Stimulated activated CD8-positive, alpha-beta memory T cell treated with anti-CD3 and anti-CD28 coated beads, Interleukin-15, amount 100 ng/mL, for 48 hours (primary cell): ENCODE data around the gene CNPY3.
"Not testable (repeated sequence)": the region's sequence is repeated elsewhere in the genome, so short reads cannot be mapped to it uniquely, and the experiment has no call there.

Experiments used
- DNase-seq, 2 donors: peaks; one replicate each; pipeline ENCODE4 v3.0.0-alpha.2; 2020; ENCODE audit warnings: low read depth in 2 of 2

The CNPY3 gene

DNA sequence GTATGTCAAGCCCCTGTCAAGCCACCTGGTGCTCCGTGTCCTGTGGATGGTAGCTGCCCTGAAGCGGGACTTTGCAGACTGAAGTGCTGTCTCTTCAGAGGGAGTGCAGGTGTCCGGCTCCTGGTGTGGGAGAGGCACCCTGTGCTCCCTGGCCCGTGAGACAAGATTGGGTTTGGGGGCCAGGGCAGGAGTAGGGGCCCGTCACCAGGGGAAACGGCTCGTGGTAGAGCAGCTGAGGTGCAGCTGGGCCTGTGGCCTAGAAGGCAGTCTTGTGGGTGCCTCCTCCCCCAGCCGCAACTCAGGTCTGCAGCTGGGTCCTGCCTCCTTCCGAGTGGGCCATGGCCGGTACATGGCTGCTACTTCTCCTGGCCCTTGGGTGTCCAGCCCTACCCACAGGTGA is 13.5 kb upstream of the CNPY3 start, which contains the start of gene PTCRA:
TSS of gene PTCRA (plus strand) at position 322 of the 400 bp plus-strand sequence. CDS start at position 339, 17 bp downstream.
- DNase-seq, result no peak

DNA sequence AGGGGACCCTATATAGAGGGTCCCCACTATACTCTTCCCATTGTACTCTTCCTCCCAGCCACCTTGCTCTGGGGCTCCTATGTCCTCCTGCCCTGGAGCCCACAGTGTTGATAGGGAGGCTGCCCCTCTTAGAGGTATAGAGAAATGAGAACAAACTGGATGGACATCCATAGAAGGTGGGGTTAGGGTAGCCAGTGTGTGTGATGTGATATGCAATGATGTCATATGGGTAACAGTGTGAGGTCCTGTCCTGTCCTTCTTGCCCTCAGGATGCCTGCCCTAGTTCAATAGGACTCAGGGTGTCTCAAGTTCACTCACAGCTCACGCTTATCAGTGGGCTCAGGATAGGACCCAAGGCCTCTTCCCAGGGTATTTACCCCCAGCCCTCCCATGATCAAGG is 13.0 kb upstream of the CNPY3 start:
- DNase-seq, result no peak

DNA sequence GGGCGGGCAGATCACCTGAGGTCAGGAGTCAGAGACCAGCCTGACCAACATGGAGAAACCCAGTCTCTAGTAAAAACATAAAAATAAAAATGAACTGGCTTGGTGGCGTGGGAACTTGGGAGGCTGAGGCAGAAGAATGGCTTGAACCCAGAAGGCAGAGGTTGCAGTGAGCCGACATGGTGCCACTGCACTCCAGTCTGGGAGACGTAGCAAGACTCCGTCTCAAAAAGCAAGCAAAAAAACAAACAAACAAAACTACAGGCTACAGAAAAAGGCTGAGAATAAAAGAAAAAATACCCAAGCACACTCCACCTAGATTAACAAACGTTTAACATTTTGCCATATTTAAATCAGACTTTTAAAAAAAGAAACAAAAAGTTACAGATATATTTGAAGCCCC is 7.5 kb upstream of the CNPY3 start:
- DNase-seq, result no peak

DNA sequence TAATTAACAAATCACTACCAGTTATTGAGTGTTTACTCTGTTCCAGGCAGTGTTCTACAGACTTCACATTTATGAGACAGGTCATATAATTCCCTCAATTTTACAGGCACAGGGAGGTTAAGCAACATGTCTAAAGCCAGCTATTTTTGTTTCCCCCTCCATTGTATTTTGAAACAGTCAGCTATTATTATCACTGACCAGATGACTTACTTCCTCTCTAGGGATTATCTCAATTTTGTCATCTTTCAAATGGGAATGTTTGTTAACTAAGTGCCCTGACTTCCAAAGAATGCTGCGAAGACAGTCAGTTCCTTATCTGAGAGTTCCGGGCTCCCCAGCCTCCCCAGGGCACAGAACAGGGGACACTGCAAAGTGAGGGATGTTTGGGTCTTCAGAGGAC is 5.6 kb upstream of the CNPY3 start:
- no peak for DNase-seq

DNA sequence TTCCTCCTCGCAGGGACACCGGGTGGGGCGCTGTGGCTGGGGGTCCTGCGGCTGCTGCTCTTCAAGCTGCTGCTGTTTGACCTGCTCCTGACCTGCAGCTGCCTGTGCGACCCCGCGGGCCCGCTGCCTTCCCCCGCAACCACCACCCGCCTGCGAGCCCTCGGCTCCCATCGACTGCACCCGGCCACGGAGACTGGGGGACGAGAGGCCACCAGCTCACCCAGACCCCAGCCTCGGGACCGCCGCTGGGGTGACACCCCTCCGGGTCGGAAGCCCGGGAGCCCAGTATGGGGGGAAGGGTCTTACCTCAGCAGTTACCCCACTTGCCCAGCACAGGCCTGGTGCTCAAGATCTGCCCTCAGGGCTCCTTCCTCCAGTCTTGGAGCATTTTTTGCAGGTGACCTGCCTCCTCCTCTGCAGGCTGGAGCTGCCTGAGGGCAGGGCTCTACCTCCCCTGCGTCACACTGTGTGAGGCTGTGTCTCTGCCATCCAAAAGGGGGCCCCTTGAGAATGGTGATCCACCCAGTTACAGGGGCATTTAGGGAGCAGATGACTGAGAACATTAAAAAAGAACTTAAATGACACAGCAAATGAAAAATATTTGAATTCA is 3.9 kb upstream of the CNPY3 start:
- DNase-seq, result no peak

DNA sequence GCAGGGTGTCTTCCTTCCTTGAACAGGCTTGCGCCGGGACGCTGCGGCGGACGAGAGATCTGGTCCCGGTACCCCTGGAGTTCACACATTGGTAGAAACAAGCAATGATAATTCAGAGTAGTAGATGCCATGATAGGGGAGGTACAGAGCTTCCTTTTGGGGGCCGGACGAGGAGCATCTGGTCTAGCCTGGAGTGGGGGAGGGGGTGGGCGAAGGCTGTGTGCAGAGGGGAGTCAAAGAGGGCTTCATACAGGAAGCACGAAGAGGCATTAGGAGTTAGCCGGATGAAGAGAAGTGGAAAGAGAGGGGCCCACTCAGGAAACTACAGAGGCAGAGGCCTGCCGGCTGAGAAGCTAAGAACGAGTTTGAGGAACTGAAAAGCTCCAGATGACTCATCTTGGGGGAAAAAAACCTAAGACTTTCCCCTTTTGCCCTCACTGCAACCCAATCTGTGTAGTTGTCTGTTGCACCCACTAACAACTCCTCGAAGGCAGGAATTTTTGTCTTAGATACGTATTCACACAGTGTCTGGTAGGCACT is 611 bp downstream of the CNPY3 start:
- DNase-seq, result peak; percentile 59 to 60

DNA sequence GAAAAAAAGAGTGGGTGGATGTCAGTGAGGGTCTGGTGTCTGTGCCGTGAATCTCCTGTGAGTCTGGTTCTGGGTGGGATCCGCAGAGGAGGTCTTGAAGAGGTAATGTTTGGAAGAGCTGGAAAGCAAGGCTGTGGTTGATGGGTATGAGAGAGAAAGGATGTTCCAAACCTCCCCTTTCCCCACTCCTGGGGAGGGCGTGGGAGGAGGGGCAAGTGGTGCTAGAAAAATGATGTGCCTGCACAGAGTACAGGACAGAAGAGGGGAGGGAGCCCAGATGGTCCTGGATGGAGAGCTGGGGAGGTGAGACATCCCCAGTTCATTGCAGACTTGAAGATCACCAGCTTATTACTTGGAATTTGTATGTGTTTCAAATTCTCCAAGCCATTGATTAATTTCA is 3.1 kb downstream of the CNPY3 start:
- DNase-seq, result no peak

DNA sequence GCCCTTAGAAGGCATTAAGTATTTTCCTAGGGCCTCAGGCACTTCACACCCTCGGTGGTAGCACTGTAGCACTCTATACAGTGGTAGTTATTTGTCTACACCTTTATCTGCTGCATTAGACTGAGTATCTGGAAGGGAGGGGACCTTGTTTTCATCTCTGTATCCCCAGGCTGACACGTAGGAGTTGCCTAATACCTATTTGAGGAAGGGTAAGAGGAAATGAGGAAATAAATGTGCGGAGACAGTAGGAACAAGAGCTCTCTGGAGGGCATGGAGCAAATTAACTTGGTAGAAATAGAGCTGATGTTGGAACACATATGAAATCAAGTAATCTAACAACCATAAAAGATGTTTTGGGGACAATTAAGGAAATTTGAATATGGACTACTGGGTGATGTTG is 3.9 kb downstream of the CNPY3 start:
- DNase-seq, result no peak

DNA sequence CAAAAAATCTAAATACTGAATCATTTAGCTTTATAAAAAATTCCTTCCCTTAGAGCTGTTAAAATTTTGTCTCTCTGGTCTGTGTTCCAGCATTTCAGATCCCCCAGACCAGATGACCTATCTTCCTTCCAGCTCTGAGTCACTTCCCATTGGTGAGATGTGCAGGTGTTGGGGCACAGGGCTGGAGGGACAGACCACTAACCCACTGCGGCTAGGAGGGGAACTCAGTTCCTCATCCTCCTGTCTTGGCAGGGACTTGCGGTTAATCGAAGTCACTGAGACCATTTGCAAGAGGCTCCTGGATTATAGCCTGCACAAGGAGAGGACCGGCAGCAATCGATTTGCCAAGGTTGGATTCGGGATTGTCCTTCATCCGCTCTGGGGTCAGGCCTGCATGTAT is 6.0 kb downstream of the CNPY3 start:
- DNase-seq, result no peak

DNA sequence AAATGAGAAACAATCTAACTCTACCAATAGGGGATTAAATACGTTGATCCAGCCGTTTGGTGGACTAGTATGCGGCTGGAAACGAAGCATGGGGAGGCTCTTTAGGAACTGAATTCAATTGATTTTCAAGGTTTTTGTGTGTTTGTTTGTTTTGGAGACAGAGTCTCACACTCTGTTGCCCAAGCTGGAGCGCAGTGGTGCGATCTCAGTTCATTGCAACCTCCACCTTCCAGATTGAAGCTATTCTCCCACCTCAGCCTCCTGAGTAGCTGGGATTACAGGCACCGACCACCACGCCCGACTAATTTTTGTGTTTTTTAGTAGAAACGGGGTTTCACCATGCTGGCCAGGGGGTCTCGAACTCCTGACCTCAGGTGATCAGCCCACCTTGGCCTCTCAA is 7.1 kb downstream of the CNPY3 start:
- DNase-seq, result no peak

DNA sequence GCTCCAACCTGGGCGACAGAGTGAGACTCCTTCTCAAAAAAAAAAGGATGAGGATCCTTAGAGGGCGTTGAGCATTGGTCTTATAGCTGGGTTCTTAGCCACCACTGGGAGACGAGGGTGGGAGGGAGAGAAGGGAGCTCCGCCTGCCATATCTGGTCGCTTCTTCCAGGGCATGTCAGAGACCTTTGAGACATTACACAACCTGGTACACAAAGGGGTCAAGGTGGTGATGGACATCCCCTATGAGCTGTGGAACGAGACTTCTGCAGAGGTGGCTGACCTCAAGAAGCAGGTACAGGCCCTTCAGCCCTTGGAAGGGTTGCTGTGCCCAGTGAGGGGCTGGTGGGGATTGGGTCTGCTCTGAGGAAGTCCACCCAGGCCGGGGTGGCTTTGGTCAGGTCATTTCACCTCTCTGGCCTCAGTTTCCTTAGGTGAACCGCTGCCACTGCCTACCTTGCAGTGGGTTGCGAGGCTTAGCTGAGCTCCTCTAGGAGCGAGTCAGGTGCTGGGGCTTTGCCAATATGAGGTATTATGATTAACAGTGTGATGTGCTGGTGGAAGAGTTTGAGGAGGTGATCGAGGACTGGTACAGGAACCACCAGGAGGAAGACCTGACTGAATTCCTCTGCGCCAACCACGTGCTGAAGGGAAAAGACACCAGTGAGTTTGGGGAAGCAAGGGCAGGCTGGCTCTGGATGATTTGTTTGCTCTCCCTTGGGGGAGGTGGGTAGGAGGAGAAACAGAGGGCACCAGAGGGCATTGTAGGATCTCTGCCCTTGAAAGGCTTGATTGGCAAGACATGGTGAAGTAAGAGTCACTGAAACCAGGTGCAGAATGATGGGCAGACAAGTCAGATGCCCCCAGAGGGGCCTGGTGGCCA is 8.5 kb downstream of the CNPY3 start:
- DNase-seq, result no peak

DNA sequence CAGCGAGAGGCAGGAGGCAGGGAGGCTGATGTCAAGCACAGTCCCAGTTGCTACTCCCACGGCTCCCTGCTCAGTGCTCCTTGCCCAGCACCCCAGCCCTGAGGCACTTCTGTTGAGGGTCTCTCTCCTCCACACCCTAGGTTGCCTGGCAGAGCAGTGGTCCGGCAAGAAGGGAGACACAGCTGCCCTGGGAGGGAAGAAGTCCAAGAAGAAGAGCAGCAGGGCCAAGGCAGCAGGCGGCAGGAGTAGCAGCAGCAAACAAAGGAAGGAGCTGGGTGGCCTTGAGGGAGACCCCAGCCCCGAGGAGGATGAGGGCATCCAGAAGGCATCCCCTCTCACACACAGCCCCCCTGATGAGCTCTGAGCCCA is 9.1 kb downstream of the CNPY3 start:
- DNase-seq, result no peak

DNA sequence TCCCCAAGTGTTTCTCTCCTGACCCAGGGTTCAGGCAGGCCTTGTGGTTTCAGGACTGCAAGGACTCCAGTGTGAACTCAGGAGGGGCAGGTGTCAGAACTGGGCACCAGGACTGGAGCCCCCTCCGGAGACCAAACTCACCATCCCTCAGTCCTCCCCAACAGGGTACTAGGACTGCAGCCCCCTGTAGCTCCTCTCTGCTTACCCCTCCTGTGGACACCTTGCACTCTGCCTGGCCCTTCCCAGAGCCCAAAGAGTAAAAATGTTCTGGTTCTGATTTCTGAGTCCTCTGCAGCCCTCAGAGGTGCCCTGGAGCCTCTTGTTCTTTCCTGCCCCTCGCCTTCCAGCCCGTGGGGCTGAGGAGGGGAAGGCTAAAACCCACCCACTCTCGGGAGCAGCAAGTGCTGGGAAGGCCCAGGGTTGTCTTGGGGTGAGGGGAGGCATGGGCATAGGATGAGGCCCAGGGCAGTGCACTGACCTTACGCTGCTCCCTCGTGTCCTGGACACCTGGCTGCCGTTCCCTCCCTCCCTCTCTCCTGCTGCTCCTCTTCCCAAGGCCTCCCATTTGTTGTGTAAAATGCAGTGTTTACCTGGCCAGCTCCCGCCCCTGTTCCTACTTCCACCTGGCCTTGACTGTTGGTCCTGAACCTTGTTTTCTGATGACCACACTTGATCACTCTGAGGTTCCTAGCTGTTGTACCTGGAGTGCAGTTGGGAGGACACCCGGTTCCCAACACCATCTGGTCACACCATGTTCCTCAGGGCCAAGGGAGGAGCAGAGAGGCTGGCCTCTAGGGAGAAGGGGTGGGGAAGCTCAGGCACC is 9.9 kb downstream of the CNPY3 start:
- no peak for DNase-seq

DNA sequence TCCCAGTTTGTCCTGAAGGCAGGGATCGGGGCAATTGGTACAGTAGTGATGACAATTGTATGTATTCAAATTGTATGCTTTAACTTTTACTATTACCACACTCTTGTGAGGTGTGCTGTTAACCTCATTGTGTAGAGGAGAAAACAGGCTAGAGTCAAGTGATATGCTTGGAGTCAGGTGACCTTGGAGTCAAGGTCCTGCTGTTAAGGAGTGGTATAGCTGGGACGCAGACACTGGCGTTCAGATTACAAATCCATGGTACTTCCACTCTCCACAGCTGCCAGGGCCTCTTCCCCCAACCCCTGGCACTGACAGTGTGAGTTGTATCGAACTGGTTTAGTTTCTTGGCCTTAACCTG is 10.5 kb downstream of the CNPY3 start:
- no peak for DNase-seq

DNA sequence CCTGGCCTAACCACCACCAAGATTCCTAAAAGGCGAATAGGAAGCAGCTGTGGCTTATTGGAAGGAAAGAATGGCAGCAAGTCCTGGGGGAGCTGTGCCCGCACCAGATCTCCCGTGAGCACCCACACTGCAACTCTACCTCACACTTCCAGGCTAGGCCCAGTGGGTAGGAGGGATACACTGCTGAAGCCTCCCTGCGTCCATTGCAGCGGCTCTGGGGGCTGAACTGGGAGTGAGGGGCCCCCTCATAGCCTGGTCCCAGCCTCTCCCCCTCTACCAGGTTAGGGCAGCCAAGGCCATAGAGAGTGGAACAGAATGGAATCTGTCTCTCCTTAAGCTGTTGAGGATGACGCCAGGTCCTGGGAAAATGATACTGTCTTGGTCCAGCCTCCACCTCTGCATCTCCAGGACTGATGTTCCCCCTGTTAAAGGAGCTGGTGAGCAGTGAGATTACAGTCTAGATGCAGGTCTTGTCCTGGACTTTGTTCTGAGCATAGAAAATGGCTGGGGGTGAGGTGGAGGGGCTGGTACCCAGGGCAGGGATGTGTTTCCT is 11.3 kb downstream of the CNPY3 start:
- no peak for DNase-seq

DNA sequence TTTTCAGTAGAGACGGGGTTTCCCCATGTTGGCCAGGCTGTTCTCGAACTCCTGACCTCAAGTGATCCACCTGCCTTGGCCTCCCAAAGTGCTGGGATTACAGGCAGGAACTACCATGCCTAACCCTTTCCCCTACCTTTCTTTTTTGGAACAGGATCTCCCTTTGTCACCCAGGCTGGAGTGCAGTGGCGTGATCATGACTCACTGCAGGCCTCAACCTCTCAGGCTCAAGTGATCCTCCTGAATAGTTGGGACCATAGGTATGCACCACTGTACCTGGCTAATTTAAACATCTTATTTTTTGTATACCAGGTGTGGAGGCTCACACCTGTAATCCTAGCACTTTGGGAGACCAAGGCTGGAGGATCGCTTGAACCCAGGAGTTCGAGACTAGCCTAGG is 12.1 kb downstream of the CNPY3 start:
- DNase-seq, result not testable (repeated sequence)

DNA sequence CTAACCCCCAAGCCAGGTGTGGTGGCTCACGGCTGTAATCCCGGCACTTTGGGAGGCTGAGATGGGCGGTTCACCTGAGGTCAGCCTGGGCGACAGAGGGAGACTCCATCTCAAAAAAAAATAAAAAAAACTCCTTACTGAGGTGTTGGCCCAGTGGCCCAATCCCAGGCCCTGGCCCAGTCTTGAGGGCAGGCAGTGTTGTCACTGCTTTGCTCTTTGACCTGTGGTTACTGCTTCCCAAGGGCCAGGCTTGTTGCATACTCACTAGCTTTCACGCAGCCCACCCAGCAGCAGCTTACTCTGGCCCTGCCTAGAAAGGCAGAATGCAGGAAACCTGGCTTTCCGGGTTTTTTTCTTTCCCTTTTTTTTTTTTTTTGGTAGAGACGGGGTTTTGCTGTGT is 13.2 kb downstream of the CNPY3 start:
- DNase-seq, result no peak

DNA sequence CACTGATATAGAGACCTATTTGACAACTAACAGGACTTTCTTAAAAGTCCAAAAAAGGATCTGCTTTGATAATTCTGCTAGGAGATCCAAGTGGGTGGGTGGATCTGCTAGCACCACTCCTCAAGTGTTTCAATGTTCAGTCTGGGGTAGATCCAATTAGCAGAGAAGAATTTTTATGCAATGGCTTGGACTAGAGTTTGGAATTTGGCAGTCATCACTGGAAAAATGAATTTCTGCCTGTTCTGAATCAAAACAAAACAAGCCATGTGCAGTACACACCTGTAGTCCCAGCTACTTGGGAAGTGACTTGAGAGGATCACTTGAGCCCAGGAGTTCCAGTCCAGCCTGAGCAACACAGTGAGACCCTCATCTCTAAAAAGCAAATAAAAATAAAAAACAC is 18.7 kb downstream of the CNPY3 start:
- DNase-seq, result no peak

DNA sequence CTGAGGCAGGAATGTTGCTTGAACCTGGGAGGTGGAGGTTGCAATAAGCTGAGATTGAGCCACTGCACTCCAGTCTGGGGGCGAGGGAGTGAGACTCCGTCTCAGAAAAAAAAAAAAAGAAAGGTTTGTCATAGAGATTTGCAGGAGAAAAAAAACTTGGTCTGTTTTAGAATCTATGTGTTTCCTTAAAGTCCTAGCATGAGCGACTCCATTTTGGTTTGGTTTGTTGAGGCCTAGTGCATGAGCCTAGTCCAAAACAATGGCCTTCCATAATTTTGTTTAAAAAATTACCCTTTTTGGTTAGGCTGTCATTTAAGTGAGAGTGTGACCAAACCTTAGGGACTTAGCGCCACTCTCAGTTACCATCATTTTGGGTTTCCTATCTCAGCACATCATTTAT is 23.1 kb downstream of the CNPY3 start:
- DNase-seq, result no peak

DNA sequence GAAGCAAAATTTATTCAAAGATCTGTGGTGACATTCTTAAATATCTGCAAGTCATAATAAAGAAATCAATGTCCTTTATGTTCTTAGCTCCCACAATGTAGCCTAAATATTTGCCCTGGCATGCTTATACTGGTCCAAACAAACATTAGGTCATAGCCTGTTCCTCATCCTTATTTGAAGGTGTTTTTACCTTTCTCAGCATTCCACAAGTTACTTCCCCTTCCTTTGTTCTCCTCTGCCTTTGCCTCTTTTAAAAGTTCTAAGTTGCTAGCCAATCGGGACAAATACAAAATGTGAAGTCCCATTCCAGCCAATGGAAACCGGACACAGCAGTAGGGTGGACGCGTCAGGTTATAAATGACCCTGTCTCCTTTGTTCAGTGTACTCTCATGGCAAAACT is 25.1 kb downstream of the CNPY3 start:
- DNase-seq, result not testable (repeated sequence)

DNA sequence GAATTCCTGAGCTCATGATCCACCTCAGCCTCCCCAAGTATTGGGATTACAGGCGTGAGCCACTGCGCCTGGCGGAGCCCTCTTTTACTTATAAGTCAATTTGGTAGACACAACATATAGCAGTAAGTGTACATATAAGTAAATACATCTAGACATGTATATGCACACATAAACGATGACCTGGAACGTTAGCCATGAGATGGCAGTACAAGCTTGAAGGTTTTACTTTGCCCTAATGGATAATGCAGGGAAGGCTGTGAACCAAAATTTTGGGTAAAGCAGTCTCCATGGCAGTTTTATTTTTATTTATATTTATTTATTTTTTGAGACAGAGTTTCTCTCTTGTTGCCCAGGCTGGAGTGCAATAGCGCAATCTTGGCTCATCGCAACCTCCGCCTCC is 28.8 kb downstream of the CNPY3 start:
- DNase-seq, result no peak

DNA sequence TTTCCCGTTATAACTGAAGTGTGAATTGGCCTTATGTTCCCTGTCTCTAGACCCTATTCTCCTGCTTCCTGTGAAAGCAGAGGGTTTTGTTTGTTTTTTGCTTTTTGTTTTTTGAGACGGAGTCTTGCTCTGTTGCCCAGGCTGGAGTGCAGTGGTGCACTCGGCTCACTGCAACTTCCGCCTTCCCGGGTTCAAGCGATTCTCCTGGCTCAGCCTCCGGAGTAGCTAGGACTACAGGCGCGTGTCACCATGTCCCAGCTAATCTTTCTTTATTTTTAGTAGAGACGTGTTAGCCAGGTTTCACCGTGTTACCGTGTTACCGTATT is 30.6 kb downstream of the CNPY3 start:
- no peak for DNase-seq
